ENCODE measurements around the gene AQR. TPM values are rescaled to one million over a fixed set of nuclear protein-coding genes. Genes with fewer than 3 reads are reported as not detected.
A peak's percentile ranks its signal among the peaks of the same experiment; 100 is the strongest.

Gene AQR
- total and polyA plus RNA-seq, 2 of the 13 experiments (the other 11 are each of a cell fraction or from before 2014, with no cell fraction given) = 18.7 to 31.3 TPM

- TF ChIP-seq TERF1 (CRISPR knock-in tag; IDR thresholded peaks at IDR 0.05) = no peak
- TF ChIP-seq ZNF816 (CRISPR knock-in tag; IDR thresholded peaks at IDR 0.05; ENCODE audit: borderline replicate concordance) = peak; percentile 62; the same call in 1 of the 2 replicates
- TF ChIP-seq, protein P1, sequence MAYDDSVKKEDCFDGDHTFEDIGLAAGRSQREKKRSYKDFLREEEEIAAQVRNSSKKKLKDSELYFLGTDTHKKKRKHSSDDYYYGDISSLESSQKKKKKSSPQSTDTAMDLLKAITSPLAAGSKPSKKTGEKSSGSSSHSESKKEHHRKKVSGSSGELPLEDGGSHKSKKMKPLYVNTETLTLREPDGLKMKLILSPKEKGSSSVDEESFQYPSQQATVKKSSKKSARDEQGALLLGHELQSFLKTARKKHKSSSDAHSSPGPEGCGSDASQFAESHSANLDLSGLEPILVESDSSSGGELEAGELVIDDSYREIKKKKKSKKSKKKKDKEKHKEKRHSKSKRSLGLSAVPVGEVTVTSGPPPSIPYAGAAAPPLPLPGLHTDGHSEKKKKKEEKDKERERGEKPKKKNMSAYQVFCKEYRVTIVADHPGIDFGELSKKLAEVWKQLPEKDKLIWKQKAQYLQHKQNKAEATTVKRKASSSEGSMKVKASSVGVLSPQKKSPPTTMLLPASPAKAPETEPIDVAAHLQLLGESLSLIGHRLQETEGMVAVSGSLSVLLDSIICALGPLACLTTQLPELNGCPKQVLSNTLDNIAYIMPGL (CRISPR knock-in tag; IDR thresholded peaks at IDR 0.05; ENCODE audit: borderline replicate concordance in 1 of 2, low read depth in 1 of 2) = peak; percentile 95
- peak; percentile 94 for TF ChIP-seq POLR2G (IDR thresholded peaks at IDR 0.05; ENCODE audit: low read depth, low read length)
- TF ChIP-seq ETV5 (CRISPR knock-in tag; IDR thresholded peaks at IDR 0.05; ENCODE audit: borderline replicate concordance) = peak; percentile 88
- TF ChIP-seq BCL6 (CRISPR knock-in tag; IDR thresholded peaks at IDR 0.05) = peak; percentile 55; the same call in 1 of the 2 replicates
- peak; percentile 95 for TF ChIP-seq IRF2 (CRISPR knock-in tag; IDR thresholded peaks at IDR 0.05)
- peak; percentile 94 for TF ChIP-seq SMAD3 (CRISPR knock-in tag; IDR thresholded peaks at IDR 0.05)
- peak; percentile 14 to 37; a peak in 1 of 4 replicates for TF ChIP-seq EP300 (IDR thresholded peaks at IDR 0.05; ENCODE audit: low read depth in 2 of 2, low read length in 2 of 2)
- peak; percentile 39; the same call in 1 of the 2 replicates for TF ChIP-seq EP300 (CRISPR knock-in tag; IDR thresholded peaks at IDR 0.05; ENCODE audit: borderline replicate concordance)
- no peak for TF ChIP-seq NFE2 (CRISPR knock-in tag; IDR thresholded peaks at IDR 0.05)
- TF ChIP-seq, protein P2, sequence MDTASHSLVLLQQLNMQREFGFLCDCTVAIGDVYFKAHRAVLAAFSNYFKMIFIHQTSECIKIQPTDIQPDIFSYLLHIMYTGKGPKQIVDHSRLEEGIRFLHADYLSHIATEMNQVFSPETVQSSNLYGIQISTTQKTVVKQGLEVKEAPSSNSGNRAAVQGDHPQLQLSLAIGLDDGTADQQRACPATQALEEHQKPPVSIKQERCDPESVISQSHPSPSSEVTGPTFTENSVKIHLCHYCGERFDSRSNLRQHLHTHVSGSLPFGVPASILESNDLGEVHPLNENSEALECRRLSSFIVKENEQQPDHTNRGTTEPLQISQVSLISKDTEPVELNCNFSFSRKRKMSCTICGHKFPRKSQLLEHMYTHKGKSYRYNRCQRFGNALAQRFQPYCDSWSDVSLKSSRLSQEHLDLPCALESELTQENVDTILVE (CRISPR knock-in tag; IDR thresholded peaks at IDR 0.05) = peak; percentile 96
- peak; percentile 53; the same call in 1 of the 2 replicates for TF ChIP-seq JUNB (CRISPR knock-in tag; IDR thresholded peaks at IDR 0.05; ENCODE audit: borderline replicate concordance)
- TF ChIP-seq ZNF383 (CRISPR knock-in tag; IDR thresholded peaks at IDR 0.05; ENCODE audit: borderline replicate concordance) = no peak
- TF ChIP-seq, protein P3, sequence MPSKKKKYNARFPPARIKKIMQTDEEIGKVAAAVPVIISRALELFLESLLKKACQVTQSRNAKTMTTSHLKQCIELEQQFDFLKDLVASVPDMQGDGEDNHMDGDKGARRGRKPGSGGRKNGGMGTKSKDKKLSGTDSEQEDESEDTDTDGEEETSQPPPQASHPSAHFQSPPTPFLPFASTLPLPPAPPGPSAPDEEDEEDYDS (CRISPR knock-in tag; IDR thresholded peaks at IDR 0.05) = peak; percentile 74
- TF ChIP-seq ZIK1 (CRISPR knock-in tag; IDR thresholded peaks at IDR 0.05; ENCODE audit: borderline replicate concordance, low read depth) = no peak
- peak; percentile 93 for TF ChIP-seq PHF8 (CRISPR knock-in tag; IDR thresholded peaks at IDR 0.05)
- TF ChIP-seq SIX4 (CRISPR knock-in tag; IDR thresholded peaks at IDR 0.05) = no peak
- no peak; the same call in 1 of the 2 replicates for TF ChIP-seq PPARG (CRISPR knock-in tag; conservative IDR thresholded peaks at IDR 0.05)
- peak; percentile 71; the same call in 1 of the 2 replicates for TF ChIP-seq ZNF841 (CRISPR knock-in tag; IDR thresholded peaks at IDR 0.05; ENCODE audit: borderline replicate concordance)
- TF ChIP-seq, protein P4, sequence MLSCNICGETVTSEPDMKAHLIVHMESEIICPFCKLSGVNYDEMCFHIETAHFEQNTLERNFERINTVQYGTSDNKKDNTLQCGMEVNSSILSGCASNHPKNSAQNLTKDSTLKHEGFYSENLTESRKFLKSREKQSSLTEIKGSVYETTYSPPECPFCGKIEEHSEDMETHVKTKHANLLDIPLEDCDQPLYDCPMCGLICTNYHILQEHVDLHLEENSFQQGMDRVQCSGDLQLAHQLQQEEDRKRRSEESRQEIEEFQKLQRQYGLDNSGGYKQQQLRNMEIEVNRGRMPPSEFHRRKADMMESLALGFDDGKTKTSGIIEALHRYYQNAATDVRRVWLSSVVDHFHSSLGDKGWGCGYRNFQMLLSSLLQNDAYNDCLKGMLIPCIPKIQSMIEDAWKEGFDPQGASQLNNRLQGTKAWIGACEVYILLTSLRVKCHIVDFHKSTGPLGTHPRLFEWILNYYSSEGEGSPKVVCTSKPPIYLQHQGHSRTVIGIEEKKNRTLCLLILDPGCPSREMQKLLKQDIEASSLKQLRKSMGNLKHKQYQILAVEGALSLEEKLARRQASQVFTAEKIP (CRISPR knock-in tag; IDR thresholded peaks at IDR 0.05; ENCODE audit: borderline replicate concordance) = no peak
- TF ChIP-seq KDM1A (CRISPR knock-in tag; IDR thresholded peaks at IDR 0.05) = no peak
- no peak for TF ChIP-seq ARNT (IDR thresholded peaks at IDR 0.05)
- peak; percentile 97 for TF ChIP-seq POLR2AphosphoS5 (IDR thresholded peaks at IDR 0.05; ENCODE audit: low read depth, low read length)
Measured at GRCh38 chr15:34969340-34970097, at the start of gene AQR (continued).
